Activated naive CD4-positive, alpha-beta T cell treated with anti-CD3 and anti-CD28 coated beads, Interleukin-2, amount 50 U/mL, for 16 hours (primary cell): Measurements from ENCODE around the gene SETD1B.
"Not testable (repeated sequence)": the region's sequence is repeated elsewhere in the genome, so short reads cannot be mapped to it uniquely, and the experiment has no call there.

ENCODE experiments used
- DNase-seq: peaks from one replicate; pipeline ENCODE4 v3.0.0-alpha.2; 2020

SETD1B gene

DNA sequence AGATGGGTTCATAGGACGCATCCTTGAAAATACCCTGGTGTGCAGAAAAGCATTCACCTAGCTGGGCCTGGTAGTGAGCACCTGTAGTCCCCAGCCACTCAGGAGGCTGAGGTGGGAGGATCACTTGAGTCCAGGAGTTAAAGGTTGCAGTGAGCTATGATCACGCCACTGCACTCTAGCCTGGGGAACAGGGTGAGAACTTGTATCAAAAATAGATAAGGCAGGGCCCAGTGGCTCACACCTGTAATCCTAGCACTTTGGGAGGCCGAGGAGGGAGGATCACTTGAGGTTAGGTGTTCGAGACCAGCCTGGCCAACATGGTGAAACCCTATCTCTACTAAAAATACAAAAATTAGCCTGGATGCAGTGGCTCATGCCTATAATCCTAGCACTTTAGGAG is 56.9 kb downstream of the SETD1B start:
- DNase-seq, result not testable (repeated sequence)

DNA sequence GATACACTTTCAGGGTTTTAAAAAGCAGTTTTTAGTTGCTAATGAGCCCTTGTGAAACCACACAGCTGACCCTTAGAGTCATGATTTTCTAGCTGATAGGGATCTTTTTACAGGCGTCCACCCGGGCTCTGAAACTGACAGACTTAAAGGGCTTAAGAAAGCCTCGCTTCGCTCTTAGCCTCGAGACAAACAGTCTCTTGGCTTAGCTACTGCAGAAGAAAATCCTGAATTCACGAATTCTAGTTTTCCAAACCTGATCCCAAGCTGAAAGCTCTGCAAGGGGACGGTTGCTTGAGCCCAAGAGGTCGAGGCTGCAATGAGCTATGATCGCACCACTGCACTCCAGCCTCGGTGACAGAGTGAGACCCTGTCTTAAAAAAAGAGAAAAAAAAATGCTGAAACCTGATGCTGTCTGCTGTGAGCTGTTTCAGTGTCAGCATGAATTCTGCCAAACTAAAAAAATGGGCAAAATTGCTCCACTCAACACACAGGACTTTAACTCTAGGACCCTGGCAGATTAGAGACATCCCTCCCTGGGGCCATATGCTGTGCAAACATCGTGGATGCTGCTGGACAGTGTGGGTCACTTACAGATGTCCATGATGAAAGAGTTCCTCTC is 57.9 kb downstream of the SETD1B start:
- no peak for DNase-seq

DNA sequence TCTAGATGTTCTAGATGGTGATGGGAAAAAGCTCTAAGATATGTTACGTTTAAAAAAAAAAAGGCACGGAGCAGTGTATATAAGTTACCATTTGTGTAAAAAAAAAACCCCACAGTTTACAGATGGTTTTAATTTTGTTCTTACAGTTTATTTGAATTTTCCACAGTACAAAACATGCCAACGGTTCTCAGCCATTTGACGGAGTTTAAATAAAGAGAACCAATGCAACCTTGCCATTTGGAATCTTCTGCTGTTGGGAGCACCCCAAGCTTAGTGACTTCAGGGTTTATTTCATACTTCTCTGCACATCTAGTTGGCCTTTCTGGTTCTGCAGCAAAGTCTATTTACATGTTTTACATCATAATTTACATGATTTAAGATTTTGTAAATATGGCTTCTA is 62.5 kb downstream of the SETD1B start:
- no peak for DNase-seq

DNA sequence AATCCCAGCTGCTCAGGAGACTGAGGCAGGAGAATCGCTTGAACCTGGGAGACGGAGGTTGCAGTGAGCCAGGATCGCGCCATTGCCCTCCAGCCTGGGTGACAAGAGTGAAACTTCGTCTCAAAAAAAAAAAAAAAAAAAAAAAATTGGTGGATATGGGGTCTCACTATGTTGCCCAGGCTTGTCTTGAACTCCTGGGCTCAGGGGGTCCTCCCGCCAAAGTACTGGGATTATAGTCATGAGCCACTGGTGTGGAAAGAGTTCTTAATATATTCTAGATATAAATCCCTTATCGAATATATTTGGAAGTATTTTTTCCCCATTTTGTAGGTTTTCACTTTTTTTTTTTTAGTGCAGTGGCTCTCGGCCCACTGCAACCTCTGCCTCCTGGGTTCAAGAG is 65.4 kb downstream of the SETD1B start:
- DNase-seq, result not testable (repeated sequence)

DNA sequence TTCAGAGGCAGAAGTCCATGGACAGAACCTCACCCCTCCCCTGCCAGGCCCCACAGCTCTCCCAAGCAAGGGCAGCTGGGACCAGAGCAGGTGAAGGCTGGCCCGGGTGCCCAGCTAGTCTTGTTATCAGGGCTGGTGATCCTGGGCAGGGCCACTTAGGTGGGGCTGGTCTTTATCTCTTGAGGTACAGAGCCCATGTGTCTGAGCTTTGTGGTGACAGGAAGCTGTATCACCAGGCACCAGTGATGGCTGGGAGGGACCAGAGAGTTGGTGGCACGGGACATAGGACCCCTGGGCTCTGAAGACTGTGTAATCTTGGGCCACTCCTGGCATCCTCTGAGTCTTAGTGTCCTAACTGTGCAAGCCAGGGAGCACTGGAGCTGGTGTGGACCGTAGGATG is 67.7 kb downstream of the SETD1B start:
- no peak for DNase-seq

DNA sequence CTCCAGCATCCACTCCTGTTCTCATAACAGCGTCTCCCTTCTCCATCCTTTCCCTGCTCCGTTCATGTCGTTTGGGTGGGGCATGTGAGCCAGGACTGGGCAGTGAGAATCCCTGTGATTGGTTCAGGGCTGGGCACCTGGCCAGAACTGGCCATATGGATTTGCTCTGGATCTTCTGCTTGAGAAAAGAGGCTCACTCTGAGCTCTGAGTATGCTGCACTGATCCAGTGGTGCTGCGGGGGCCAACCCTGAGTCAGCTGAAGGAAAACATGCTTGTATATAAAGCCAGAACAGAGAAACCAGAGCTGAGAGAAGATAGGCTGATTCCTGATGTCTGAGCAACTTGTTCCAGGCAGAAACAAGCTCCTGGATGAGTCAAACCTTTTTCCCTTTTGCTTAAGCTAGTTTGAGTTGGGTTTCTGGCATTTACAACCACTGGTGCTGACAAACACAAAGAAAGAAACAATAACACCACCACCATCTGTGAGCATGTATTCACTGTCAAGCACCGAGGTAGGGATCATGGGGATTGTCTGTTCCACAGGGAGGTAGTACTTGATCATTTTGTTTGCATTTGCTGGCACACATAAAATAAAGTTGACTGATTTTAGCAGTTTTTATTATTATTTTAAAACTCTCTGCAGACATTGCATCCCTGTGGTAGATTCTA is 68.9 kb downstream of the SETD1B start:
- no peak for DNase-seq

DNA sequence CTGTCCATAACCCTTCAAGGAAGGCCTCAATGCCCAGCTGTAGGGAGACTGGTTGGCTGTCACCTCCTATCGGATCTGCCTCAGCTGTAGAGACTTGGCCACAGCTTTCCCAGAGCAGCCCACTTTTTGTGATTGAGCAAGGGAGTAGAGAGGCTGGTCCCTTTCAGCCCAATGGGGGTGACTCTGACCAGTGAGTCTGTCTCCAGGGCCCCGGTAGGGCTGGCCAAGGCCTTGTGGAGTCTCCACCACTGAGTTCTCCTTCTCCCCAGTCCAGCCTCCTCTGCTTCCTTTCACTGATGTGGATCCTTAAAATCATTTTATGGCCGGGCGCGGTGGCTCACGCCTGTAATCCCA is 69.4 kb downstream of the SETD1B start:
- no peak for DNase-seq

DNA sequence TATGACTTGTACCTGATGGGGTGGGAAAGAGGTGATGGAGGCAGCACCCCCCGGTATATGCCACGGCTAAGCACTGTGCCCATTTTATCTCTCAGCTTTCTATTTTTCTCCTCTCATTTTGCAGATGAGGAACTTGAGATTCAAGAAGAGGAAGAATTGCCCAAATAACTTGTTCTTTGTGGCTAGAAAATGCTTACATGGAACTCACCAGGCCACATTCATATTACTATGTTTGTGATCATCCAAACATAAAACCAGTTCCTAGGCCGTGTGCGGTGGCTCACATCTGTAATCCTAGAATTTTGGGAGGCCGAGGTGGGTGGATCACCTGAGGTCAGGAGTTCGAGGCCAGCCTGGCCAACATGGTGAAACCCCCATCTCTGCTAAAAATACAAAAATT is 70.3 kb downstream of the SETD1B start:
- no peak for DNase-seq

DNA sequence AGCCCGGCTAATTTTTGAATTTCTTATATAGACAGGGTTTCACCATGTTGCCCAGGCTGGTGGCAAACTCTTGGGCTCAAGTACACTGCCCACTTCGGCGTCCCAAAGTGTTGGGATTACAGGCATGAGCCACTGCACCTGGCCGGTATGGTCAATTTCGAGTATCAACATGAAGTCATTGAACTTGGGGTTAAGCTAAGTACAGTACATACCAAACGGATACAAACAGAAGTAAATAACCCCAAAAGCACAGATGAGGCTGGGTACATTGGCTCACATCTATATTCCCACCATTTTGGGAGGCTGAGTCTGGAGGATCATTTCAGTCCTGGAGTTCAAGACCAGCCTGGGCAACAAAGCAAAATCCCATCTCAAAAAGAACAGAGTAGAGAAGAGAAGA is 71.8 kb downstream of the SETD1B start:
- DNase-seq, result no peak

DNA sequence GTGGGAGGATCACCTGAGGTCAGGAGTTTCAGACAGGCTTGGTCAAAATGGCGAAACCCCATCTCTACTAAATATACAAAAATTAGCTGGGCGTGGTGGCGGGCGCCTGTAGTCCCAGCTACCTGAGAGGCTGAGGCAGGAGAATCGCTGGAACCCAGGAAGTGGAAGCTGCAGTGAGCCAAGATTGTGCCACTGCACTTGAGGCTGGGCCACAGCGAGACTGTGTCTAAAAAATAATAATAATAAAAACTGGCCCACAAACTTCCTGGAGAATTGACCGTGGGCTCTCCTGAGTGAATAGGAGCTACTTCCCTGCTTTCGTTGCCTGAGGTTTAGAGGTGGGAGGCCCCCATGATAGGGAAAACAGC is 72.3 kb downstream of the SETD1B start:
- DNase-seq, result not testable (repeated sequence)
